NCI-H774 (cell line): ENCODE data around the gene SETD5.
A peak's percentile ranks its signal among the peaks of the same experiment; 100 is the strongest.

Source experiments
- DNase-seq: peaks from one replicate; lab custom pipeline; 2025; lab: John Stamatoyannopoulos, UW

SETD5 gene

GRCh38 chr3:9387322-9387655 lies 10.1 kb upstream of the SETD5 start:
- no peak for DNase-seq

GRCh38 chr3:9388142-9388541 lies 9.3 kb upstream of the SETD5 start:
- DNase-seq, result no peak

- DNase-seq, result no peak
These were observed 8.7 kb upstream of the SETD5 start for GRCh38 chr3:9388562-9389272.

- no peak for DNase-seq
These were observed 7.0 kb upstream of the SETD5 start for GRCh38 chr3:9390265-9390888.

GRCh38 chr3:9392041-9392440 lies 5.4 kb upstream of the SETD5 start:
- no peak for DNase-seq

- no peak for DNase-seq
These were observed 1.7 kb upstream of the SETD5 start for GRCh38 chr3:9395570-9396300.

- DNase-seq, result peak; percentile 86
These were observed 1.1 kb upstream of the SETD5 start for GRCh38 chr3:9396301-9396631.

GRCh38 chr3:9396632-9397331 lies 633 bp upstream of the SETD5 start:
- DNase-seq, result peak; percentile 99

GRCh38 chr3:9397906-9398699 lies 688 bp downstream of the SETD5 start:
- no peak for DNase-seq

- DNase-seq, result no peak
These were observed 1.4 kb downstream of the SETD5 start for GRCh38 chr3:9398700-9399336.

GRCh38 chr3:9399337-9399703 lies 1.9 kb downstream of the SETD5 start:
- no peak for DNase-seq

GRCh38 chr3:9399746-9400145 lies 2.3 kb downstream of the SETD5 start:
- peak; percentile 75 for DNase-seq

GRCh38 chr3:9400616-9401015 lies 3.2 kb downstream of the SETD5 start:
- no peak for DNase-seq

GRCh38 chr3:9401986-9402385 lies 4.6 kb downstream of the SETD5 start:
- DNase-seq, result no peak

- peak; percentile 45 for DNase-seq
These were observed 5.2 kb downstream of the SETD5 start for GRCh38 chr3:9402410-9403228.

- DNase-seq, result no peak
These were observed 6.0 kb downstream of the SETD5 start for GRCh38 chr3:9403463-9403862.

- DNase-seq, result no peak
These were observed 7.3 kb downstream of the SETD5 start for GRCh38 chr3:9404680-9405079.

- no peak for DNase-seq
These were observed 8.3 kb downstream of the SETD5 start for GRCh38 chr3:9405756-9406155.

- DNase-seq, result no peak
These were observed 9.6 kb downstream of the SETD5 start for GRCh38 chr3:9406856-9407626.

- DNase-seq, result no peak
These were observed 10.6 kb downstream of the SETD5 start for GRCh38 chr3:9408061-9408460.
